ENCODE results near the gene ITGBL1.

The ITGBL1 gene

DNA sequence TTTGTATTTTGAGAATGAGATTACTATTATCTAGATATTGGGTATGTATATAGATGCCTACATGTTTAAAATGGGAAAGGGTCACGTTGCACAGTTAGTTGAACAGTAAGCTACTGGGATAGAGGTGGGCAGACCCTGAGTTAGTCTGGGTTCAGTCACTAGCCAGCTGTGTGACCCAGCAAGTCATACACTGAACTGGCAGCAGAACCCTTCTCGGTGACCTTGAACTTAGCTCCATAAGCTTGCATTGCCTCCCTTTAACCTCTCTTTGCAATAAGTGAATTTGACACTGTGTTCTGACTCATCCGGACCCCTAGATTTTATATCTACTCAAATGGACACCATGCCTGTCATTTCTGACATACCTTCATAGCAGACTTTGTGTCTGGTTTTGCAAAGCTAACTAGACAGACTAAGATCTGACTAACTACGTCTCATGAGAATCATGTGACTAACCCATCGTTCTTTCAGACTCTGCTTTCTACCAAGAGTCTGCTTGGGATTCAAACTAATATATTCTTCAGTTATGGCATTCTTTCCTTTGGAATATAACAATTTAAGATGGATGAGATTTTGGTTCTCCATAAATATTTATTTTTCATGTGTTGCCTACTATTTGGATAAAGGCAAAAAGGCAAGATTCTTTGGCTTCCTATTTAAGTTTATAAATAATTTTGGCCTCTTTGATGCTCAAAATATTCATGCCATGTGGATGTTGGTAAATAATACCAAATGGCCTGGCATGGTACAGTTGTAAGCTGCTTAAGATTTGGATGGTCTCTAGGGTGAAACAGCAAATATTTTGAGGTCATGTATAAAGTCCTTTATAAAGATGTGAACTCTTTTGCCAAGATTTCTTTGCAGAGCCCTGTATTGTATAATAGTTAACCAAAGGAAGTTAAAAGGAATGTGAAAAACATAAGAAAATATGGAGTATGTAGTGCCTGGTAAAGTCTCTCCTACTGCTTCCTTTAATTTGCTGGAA is 159.3 kb downstream of the ITGBL1 start:
- no peak overlapping the region for H3K4me3 ChIP-seq (ENCODE audit: low read depth in 1 of 2, low read length in 1 of 2)
- no peaks in the 10 kb centered on the region for H3K36me3 ChIP-seq
- no peaks in the 10 kb centered on the region for H3K9me3 ChIP-seq
- H3K4me1 ChIP-seq (ENCODE audit: control insufficient read depth in 1 of 2, insufficient read depth in 1 of 2, low read depth in 1 of 2, low read length in 1 of 2), result no peaks in the 10 kb centered on the region
- H3K27me3 ChIP-seq, result no peaks in the 10 kb centered on the region
- TF ChIP-seq, protein P1, sequence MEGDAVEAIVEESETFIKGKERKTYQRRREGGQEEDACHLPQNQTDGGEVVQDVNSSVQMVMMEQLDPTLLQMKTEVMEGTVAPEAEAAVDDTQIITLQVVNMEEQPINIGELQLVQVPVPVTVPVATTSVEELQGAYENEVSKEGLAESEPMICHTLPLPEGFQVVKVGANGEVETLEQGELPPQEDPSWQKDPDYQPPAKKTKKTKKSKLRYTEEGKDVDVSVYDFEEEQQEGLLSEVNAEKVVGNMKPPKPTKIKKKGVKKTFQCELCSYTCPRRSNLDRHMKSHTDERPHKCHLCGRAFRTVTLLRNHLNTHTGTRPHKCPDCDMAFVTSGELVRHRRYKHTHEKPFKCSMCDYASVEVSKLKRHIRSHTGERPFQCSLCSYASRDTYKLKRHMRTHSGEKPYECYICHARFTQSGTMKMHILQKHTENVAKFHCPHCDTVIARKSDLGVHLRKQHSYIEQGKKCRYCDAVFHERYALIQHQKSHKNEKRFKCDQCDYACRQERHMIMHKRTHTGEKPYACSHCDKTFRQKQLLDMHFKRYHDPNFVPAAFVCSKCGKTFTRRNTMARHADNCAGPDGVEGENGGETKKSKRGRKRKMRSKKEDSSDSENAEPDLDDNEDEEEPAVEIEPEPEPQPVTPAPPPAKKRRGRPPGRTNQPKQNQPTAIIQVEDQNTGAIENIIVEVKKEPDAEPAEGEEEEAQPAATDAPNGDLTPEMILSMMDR (IDR thresholded peaks at IDR 0.05), result no peak
- H3K27ac ChIP-seq, result no peak overlapping the region

DNA sequence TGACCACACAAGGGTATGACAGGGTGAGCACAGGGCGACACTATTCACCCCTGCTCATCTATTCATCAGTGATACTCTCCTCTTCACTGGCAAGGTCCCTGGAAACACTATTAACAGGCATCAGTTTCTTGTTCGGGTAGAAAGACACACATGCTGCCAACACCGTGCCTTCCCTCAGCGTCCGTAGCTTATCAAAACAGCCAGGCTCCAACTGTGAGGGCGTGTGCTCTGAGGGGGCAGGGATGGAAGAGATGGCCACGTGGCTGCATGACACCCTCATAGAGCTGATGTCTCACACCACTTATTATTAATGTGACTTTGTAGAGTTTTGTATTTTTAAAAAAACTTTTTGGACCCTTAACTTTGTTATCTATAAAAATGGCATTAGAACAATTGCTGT is 160.3 kb downstream of the ITGBL1 start:
- no peaks in the 10 kb centered on the region for H3K36me3 ChIP-seq
- no peaks in the 10 kb centered on the region for H3K27me3 ChIP-seq
- no peak overlapping the region for H3K27ac ChIP-seq
- H3K4me3 ChIP-seq (ENCODE audit: low read depth in 1 of 2, low read length in 1 of 2), result no peak overlapping the region
- H3K9me3 ChIP-seq, result no peaks in the 10 kb centered on the region
- TF ChIP-seq, protein P1 (IDR thresholded peaks at IDR 0.05), result no peak
- H3K4me1 ChIP-seq (ENCODE audit: control insufficient read depth in 1 of 2, insufficient read depth in 1 of 2, low read depth in 1 of 2, low read length in 1 of 2), result no peaks in the 10 kb centered on the region

DNA sequence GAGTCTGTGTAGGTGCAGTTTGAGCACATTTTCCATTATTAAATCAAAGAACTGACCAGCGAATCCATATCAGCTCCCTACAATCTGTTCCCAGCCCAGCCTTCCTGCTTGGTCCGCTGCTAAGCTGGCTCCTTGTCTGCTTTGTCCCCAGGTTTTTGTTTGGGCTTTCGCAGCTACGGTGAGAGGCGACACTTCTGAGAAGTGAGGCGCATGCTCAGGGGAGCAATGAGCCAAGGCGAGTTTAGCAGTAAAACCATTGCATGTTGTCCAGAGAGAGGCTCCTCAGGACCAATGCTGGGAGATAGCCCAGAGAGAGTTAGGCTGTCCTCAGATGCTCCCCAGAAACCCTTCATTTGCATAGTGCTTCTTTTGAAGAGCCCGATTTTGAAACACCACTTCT is 162.0 kb downstream of the ITGBL1 start:
- H3K4me3 ChIP-seq (ENCODE audit: low read depth in 1 of 2, low read length in 1 of 2), result no peak overlapping the region
- TF ChIP-seq, protein P1 (IDR thresholded peaks at IDR 0.05), result no peak
- no peaks in the 10 kb centered on the region for H3K4me1 ChIP-seq (ENCODE audit: control insufficient read depth in 1 of 2, insufficient read depth in 1 of 2, low read depth in 1 of 2, low read length in 1 of 2)
- no peaks in the 10 kb centered on the region for H3K9me3 ChIP-seq
- H3K36me3 ChIP-seq, result no peaks in the 10 kb centered on the region
- H3K27ac ChIP-seq, result no peak overlapping the region
- no peaks in the 10 kb centered on the region for H3K27me3 ChIP-seq

DNA sequence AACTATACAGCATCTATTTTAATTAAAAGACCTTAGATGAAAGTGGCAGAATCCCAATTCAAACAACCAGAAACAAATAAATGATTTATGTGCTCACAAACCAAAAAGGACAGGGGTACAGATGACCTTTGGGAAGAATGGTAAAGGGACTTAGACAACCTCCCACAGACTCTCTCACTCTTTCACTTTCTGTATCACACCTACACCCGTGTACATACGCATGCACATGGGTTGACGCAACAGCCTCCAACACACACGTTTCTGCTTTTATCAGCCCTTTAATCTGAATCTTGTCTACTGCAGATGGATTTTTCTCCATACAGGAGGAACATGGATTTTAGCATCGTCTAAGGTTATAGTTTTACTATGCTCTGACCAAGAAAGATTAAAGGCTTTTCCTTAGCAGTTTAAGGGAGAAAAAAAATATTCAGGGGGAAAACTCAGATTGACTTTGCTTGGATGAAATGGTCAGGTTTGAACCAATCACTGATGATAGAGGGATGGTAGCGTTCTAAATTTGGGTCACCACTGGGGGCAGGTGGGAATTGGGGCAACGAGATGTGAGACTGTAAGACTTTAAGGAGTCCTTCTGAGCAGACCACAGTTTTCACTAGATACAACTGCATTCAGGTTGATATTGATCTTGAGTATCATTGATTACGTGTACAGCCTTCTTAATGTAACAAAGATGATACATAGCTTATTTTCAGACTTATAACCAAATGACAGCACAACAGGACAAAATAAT is 166.1 kb downstream of the ITGBL1 start:
- peaks cover 0 to 1% of the 10 kb centered on the region in 2 experiments for H3K4me1 ChIP-seq (ENCODE audit: control insufficient read depth in 1 of 2, insufficient read depth in 1 of 2, low read depth in 1 of 2, low read length in 1 of 2)
- no peaks in the 10 kb centered on the region for H3K9me3 ChIP-seq
- H3K36me3 ChIP-seq, result no peaks in the 10 kb centered on the region
- H3K27ac ChIP-seq, result no peak overlapping the region
- no peaks in the 10 kb centered on the region for H3K27me3 ChIP-seq
- TF ChIP-seq, protein P1 (IDR thresholded peaks at IDR 0.05), result no peak
- H3K4me3 ChIP-seq (ENCODE audit: low read depth in 1 of 2, low read length in 1 of 2), result no peak overlapping the region

DNA sequence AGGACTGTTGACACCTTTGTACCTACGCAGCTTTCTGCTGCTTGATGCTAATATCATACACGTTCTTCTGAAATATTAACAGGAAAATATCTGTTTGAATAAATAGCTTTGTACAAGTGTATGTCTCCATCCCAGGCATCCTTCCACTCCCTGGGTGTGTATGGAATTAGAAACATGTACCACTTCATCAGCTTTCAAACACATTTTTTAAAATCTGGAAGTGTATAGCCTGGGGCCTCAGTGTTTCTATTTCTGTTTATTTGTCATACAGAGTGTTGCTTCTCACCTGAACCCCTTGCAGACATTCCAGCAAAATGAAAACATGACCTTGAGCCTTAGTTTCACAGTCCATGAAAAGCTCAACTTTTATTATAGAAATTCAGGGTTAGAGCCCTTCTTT is 168.6 kb downstream of the ITGBL1 start:
- H3K9me3 ChIP-seq, result no peaks in the 10 kb centered on the region
- H3K4me3 ChIP-seq (ENCODE audit: low read depth in 1 of 2, low read length in 1 of 2), result no peak overlapping the region
- peaks cover 0 to 16% of the 10 kb centered on the region in 2 experiments for H3K4me1 ChIP-seq (ENCODE audit: control insufficient read depth in 1 of 2, insufficient read depth in 1 of 2, low read depth in 1 of 2, low read length in 1 of 2)
- H3K36me3 ChIP-seq, result no peaks in the 10 kb centered on the region
- TF ChIP-seq, protein P1 (IDR thresholded peaks at IDR 0.05), result no peak
- H3K27ac ChIP-seq, result no peak overlapping the region
- no peaks in the 10 kb centered on the region for H3K27me3 ChIP-seq

All from neutrophil (primary cell).